Measurements from ENCODE around the gene TRPV2.

Gene TRPV2

DNA sequence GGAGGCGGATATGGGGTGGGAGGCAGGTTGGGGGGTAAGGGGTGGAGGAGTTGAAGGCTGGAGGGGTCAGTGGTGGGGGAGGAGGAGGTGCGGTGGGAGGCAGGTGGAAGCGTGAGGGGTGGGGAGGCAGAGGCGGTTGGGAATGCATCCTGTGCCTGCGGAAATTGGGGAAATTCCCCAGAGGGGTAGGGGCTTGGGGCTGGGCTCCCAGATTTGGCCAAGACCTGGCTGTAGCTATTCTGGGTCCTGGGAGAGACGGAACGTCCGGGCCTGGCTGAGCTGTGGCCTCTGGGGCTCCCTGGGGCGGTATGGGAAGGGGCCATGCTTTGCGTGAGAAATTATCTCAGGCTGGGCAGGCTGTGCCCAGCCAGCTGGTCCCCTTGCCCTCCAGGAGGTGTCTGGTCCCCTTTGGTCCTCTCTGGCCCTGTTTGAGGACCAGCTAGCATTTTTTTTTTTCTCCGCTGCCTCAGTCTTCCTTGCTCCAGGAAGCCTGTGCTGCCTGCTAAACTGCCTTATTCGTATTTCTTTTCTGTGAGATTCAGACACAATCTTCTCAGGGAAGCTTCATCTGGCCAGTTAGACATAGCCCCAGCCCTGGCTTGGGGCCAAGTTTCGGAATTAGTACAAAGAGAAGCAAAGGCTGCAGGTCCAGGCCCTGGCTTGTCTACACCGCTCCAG lies 7.3 kb upstream of the TRPV2 start:
- no peak for DNase-seq

DNA sequence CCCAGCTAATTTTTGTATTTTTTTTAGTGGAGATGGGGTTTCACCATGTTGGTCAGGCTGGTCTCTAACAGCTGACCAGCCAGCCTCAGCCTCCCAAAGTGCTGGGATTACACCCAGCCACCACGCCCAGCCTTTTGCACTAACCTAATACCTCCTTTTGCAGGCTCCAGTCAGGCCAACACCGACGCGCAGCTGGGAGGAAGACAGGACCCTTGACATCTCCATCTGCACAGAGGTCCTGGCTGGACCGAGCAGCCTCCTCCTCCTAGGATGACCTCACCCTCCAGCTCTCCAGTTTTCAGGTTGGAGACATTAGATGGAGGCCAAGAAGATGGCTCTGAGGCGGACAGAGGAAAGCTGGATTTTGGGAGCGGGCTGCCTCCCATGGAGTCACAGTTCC lies 2.0 kb downstream of the TRPV2 start:
- no peak for DNase-seq

- no peak for DNase-seq
Measured at GRCh38 chr17:16417896-16418684, 2.7 kb downstream of the TRPV2 start.

GRCh38 chr17:16418685-16419068 lies 3.3 kb downstream of the TRPV2 start:
- no peak for DNase-seq

GRCh38 chr17:16419074-16419928 lies 3.9 kb downstream of the TRPV2 start:
- peak; percentile 85 for DNase-seq

DNA sequence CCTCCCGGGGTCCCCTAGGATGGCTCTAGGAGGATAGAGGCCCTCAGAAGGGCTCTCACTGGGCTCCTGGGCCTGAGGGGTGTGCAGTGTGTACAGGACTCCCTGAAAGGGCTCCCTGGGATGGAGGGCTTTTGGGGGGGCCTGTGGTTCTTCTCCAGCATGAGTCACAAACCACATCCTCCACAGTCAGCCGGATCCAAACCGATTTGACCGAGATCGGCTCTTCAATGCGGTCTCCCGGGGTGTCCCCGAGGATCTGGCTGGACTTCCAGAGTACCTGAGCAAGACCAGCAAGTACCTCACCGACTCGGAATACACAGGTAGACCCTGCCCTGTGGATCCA lies 4.5 kb downstream of the TRPV2 start:
- DNase-seq: no peak

DNA sequence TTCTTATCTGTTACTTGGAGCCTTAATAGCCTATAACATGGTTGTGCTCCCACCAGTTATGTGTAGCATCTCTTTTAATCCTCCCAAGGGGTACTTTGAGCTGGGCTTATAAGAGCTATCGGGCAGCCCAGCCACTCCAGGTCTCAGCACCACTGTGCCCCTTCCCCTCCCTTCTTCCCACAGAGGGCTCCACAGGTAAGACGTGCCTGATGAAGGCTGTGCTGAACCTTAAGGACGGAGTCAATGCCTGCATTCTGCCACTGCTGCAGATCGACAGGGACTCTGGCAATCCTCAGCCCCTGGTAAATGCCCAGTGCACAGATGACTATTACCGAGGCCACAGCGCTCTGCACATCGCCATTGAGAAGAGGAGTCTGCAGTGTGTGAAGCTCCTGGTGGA lies 7.0 kb downstream of the TRPV2 start:
- DNase-seq: no peak

DNA sequence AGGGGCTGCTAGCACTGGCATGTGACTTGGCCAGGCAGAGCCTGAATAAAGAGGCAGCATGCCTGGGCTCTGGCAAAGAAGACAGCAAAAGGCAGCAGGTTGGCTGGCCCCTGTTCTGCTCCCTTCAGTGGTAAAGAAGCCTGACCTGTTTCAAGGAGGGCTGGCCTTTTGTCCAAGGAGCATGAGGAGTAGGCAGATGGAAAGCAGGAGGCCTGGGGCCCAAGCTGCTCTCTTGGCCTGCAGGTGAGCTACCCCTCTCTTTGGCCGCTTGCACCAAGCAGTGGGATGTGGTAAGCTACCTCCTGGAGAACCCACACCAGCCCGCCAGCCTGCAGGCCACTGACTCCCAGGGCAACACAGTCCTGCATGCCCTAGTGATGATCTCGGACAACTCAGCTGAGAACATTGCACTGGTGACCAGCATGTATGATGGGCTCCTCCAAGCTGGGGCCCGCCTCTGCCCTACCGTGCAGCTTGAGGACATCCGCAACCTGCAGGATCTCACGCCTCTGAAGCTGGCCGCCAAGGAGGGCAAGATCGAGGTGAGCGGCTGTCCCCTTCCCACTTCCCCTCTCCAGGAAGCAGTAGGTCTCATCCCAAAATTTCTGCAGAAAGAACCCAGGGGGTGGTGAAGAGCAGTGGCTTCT lies 8.0 kb downstream of the TRPV2 start:
- no peak for DNase-seq

GRCh38 chr17:16425202-16425601 lies 9.8 kb downstream of the TRPV2 start:
- DNase-seq: no peak

DNA sequence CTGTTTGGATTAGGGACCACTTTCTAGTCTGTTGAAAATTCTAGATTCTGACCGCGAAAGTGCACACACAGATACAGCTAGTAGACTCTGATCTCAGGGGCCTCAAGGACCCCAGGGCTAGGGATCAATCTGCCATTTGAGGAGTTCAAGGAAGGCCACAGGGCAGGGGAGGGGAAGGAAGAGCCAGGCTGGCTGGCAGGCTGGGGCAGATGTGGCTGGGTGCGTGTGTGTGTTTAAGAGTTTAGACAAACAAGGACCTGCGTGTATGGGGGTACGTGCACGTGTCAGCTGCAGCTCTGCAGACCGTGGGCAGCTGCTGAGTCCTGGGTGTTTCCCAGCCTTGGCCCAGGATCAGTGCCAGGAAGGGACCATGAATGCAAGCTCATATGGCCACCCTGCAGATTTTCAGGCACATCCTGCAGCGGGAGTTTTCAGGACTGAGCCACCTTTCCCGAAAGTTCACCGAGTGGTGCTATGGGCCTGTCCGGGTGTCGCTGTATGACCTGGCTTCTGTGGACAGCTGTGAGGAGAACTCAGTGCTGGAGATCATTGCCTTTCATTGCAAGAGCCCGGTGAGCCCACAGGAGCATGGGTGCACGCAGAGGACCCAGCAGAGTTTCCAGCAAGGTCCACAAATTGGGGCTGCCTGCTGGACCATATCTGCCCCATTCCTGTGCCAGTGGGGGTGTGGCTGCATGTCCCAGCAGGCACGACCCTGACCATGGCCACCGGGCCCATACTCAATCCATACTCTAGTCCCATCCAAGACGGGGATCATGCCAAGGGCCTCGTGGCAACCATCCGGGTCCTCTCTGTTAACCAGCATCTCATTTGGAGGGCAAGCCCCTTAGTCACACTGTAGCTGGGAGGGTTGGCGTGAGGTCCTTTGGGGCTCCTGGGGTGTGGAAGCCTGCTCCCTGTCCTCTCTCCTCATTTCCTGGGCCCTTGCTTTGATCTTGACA lies 10.6 kb downstream of the TRPV2 start:
- peak; percentile 30 for DNase-seq

GRCh38 chr17:16427020-16427419 lies 11.6 kb downstream of the TRPV2 start:
- DNase-seq: no peak

- DNase-seq: peak; percentile 76
Measured at GRCh38 chr17:16428098-16428882, 12.9 kb downstream of the TRPV2 start.

DNA sequence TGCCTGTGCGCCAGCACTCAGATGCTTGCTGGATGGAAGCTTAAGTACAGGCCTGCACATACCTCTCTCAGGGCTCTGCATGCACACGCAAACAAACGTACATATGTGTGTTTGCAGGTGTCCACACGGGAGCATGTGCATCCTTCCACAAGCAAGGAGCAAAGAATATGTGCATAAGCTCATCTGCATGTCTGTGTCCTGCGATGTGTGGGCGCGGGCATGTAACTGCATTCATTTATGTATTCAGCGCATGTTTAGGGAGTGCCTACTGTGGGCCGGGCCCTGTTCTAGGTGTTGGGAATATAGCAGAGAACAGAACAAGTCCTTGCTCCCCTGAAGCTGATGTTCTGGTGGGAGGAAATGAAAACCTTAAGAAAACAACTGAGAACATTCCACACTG lies 13.7 kb downstream of the TRPV2 start:
- DNase-seq: no peak

- no peak for DNase-seq
Measured at GRCh38 chr17:16430650-16431049, 15.3 kb downstream of the TRPV2 start.

- DNase-seq: peak; percentile 58
Measured at GRCh38 chr17:16432017-16432416, 16.6 kb downstream of the TRPV2 start.

- DNase-seq: no peak
Measured at GRCh38 chr17:16433514-16433913, 18.1 kb downstream of the TRPV2 start.

- DNase-seq: no peak
Measured at GRCh38 chr17:16434662-16435061, 19.3 kb downstream of the TRPV2 start.

DNA sequence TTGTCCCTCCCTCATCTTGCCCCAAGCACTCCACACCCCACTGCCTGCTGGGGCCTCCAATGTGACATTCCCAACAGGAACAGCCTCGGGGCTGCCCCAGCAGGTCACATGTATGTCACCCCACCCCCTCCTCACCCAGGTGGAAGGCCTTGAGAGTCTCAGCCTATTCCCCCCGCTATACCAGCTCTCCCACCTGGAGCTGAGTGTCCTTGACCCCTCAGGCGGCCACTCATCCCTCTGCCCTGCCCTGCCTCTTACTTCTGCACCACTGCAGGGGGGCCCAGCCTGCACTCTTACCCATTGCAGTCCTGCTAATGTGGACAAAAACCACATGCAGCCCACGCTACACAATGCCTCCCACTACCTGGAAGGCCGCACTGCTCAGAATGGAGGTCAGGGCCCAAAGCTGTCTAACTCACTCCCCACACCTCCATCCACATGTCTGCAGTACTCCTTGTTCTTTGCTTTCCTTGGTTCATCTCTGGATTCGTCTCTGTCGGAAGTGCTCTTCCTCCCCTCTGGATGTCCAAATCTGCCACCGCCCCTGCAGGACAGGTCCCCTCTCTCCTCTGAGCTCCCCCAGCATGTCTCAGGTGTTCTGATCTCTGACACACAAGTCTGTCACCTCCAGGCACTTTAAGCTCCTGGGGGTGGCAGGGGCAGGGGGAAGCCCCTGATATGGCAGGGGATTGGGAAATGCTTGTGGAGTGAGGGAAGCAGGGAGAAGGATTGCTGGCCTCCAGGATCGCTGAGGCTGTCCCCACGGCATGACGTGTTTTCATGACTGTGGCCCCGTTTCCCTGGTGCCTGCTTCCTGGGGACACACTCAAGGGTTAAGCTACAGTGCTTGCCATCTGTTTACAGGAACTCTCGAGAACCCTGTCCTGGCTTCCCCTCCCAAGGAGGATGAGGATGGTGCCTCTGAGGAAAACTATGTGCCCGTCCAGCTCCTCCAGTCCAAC lies 20.8 kb downstream of the TRPV2 start:
- DNase-seq: no peak

DNA sequence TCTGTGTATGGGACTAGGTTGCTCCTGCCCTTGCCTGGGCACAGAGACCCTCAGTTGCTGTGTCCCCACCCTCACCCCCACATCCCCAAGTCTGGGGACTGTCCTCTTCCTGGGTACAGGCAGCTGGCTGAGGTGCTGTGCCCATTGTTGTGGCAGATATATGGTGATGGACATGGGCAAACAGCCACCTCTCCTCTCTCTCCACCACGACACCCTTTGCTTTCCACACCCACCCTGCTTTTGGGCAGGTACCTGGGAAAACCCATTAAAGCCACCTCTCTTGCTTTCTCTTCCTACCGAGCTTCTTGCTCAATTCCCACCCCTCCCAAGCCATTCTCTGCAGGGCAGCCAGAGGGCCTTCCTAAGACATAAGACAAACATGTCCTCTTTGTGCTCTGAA lies 21.7 kb downstream of the TRPV2 start:
- DNase-seq: no peak

DNA sequence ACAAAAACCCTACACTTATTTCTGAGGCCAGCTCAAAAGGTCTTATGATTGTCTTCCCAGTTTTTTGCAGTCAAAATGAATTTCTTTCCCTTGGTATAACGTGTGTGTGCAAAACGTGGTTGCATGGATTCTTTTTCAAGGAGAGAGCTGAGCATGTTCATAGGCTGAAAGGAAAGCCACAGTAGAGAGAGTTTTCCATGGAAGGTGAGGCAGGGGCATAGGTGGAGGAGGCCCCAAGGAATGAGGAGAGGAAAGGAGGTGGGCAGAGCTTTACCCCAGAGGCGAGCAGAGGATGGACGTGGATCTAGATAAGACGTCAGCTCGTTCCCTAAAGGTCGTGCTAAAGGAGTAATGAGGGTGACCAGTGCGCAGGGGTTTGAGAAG lies 22.8 kb downstream of the TRPV2 start:
- DNase-seq: no peak
